SK-N-SH treated with all-trans-retinoic acid at 6 μM for 48 hours (cell line): ENCODE results near the gene RPGRIP1.

Experiments used
- RARB ChIP-seq: fragments of 250-450 bp; sonication (Bioruptor Pico); IDR thresholded peaks from 2 replicates; pipeline ENCODE4 v1.8.0; 2021; ENCODE audit warnings: mild to moderate bottlenecking, moderate library complexity
- SNAI2 ChIP-seq: fragments of 250-450 bp; sonication (Bioruptor Pico); IDR thresholded peaks from 2 replicates; pipeline ENCODE4 v1.5.0; 2020; ENCODE audit warnings: mild to moderate bottlenecking, moderate library complexity
- ZFP30 ChIP-seq: fragments of 450-650 bp; formaldehyde crosslinking; IDR thresholded peaks from 2 replicates; pipeline ENCODE4 v1.5.0; 2022; ENCODE audit warnings: mild to moderate bottlenecking, moderate library complexity
- TF ChIP-seq, protein P1 (sequence below): fragments of 250-450 bp; sonication (Bioruptor Pico); IDR thresholded peaks from 2 replicates; pipeline ENCODE4 v1.5.0; 2020; ENCODE audit warnings: mild to moderate bottlenecking, moderate library complexity
- TF ChIP-seq, protein P2 (sequence below): fragments of 250-450 bp; sonication (Bioruptor Pico); IDR thresholded peaks from 2 replicates; pipeline ENCODE4 v1.8.0; 2021; ENCODE audit warnings: low read depth, mild to moderate bottlenecking, moderate library complexity, borderline replicate concordance

DNA sequence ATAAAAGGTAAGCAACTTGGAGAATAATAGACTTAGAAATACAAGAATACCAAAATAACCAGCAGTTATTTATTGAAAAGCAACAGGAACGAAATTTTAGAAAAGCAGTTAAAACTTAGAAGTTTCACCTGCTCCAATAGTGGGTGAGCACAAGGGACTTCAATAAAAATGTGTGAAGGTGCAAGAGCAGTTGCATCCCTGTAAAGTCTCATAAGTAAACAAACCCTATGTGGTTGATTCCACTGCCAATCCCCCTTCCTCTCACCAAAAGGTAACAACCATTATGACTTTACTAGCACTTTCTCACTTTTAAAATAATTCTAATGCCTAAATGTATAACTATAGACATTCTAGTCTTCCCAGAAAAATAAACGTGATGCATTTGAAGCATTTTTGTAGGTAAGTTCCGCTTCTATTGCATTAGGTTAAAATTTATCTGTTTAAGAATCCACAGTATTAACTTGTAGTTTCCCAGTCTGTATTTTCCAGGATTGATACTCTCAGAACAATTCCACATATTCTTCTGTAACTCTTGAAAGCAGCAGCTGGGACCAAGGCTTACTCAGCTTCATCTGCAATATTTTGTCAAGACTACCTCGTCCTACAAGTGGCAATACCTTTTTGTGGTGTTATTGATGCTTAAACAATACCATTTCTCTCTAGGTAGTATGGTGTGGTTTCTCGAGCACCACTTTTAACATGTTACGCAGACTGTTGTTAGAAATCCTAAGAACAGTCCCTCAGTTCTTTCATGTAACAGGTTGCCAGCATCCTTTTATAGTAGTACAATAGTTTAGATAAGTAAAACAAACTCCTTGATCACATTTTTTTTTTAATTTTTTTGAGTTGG lies 42.7 kb upstream of the RPGRIP1 start:
- no peak for TF ChIP-seq RARB (CRISPR knock-in tag)
- TF ChIP-seq, protein P1, sequence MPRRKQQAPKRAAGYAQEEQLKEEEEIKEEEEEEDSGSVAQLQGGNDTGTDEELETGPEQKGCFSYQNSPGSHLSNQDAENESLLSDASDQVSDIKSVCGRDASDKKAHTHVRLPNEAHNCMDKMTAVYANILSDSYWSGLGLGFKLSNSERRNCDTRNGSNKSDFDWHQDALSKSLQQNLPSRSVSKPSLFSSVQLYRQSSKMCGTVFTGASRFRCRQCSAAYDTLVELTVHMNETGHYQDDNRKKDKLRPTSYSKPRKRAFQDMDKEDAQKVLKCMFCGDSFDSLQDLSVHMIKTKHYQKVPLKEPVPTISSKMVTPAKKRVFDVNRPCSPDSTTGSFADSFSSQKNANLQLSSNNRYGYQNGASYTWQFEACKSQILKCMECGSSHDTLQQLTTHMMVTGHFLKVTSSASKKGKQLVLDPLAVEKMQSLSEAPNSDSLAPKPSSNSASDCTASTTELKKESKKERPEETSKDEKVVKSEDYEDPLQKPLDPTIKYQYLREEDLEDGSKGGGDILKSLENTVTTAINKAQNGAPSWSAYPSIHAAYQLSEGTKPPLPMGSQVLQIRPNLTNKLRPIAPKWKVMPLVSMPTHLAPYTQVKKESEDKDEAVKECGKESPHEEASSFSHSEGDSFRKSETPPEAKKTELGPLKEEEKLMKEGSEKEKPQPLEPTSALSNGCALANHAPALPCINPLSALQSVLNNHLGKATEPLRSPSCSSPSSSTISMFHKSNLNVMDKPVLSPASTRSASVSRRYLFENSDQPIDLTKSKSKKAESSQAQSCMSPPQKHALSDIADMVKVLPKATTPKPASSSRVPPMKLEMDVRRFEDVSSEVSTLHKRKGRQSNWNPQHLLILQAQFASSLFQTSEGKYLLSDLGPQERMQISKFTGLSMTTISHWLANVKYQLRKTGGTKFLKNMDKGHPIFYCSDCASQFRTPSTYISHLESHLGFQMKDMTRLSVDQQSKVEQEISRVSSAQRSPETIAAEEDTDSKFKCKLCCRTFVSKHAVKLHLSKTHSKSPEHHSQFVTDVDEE (CRISPR knock-in tag) = no peak
- TF ChIP-seq ZFP30 (CRISPR knock-in tag) = no peak
- TF ChIP-seq SNAI2 (CRISPR knock-in tag) = no peak
- TF ChIP-seq, protein P2, sequence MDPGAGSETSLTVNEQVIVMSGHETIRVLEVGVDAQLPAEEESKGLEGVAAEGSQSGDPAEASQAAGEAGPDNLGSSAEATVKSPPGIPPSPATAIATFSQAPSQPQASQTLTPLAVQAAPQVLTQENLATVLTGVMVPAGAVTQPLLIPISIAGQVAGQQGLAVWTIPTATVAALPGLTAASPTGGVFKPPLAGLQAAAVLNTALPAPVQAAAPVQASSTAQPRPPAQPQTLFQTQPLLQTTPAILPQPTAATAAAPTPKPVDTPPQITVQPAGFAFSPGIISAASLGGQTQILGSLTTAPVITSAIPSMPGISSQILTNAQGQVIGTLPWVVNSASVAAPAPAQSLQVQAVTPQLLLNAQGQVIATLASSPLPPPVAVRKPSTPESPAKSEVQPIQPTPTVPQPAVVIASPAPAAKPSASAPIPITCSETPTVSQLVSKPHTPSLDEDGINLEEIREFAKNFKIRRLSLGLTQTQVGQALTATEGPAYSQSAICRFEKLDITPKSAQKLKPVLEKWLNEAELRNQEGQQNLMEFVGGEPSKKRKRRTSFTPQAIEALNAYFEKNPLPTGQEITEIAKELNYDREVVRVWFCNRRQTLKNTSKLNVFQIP = no peak
